ENCODE results near the gene DHX58.

DHX58 gene

GRCh38 chr17:42051645-42052044, 60.9 kb downstream of the DHX58 start:
- no peak for DNase-seq
